NT2/D1 (cell line): ENCODE measurements around the gene NPNT.

Source experiments
- YY1 ChIP-seq: IDR thresholded peaks from 2 replicates; pipeline ENCODE4 v1.6.1; 2011; ENCODE audit not compliant: insufficient read length, insufficient read depth
- ZNF274 ChIP-seq: IDR thresholded peaks from 2 replicates; pipeline ENCODE4 v1.6.1; 2011; ENCODE audit warnings: mild to moderate bottlenecking, low read depth, low read length

DNA sequence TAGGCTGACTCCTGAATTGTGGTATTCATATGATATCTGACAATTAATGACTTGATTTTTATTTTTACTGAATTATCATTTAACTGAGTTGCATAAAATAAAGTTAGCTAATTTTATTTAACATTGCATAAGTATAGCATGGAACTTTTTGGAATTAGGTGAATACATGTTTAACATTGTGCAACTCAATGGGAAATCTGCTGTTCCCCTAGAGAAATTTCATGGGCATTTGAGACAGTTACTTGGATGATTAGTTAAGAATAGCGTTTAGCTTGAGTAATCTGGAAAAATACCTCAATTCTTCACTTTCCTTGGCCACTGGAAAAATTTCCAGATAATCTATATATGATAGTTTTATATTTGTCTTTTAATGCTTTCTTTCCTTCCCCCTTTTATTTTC is 42.5 kb downstream of the NPNT start:
- TF ChIP-seq YY1 (no peak), ZNF274 (no peak)
